Activated CD8-positive, alpha-beta memory T cell treated with anti-CD3 and anti-CD28 coated beads for 1 hour (primary cell): ENCODE results near the gene PSMD14.

Experiments used
- DNase-seq, 2 donors: peaks; one replicate each; pipeline ENCODE4 v3.0.0-alpha.2; 2020; ENCODE audit warnings: low read depth in 1 of 2; ENCODE audit errors: extremely low read depth in 1 of 2

Gene PSMD14

GRCh38 chr2:161381546-161381945 is 73.3 kb downstream of the PSMD14 start:
- no peak for DNase-seq

- no peak for DNase-seq
Observed at GRCh38 chr2:161382747-161383146, 74.5 kb downstream of the PSMD14 start.

GRCh38 chr2:161384864-161385263 is 76.6 kb downstream of the PSMD14 start:
- DNase-seq = no peak

GRCh38 chr2:161386228-161386824 is 78.1 kb downstream of the PSMD14 start:
- DNase-seq = no peak

GRCh38 chr2:161388146-161388779 is 80.0 kb downstream of the PSMD14 start:
- DNase-seq = no peak

GRCh38 chr2:161391737-161392506 is 83.7 kb downstream of the PSMD14 start:
- no peak for DNase-seq

GRCh38 chr2:161400076-161400475 is 91.9 kb downstream of the PSMD14 start:
- no peak for DNase-seq

- no peak for DNase-seq
Observed at GRCh38 chr2:161402297-161402696, 94.1 kb downstream of the PSMD14 start.

GRCh38 chr2:161406316-161406715 is 98.1 kb downstream of the PSMD14 start:
- DNase-seq = no peak

- no peak for DNase-seq
Observed at GRCh38 chr2:161407597-161407996, 99.4 kb downstream of the PSMD14 start.

- no peak for DNase-seq
Observed at GRCh38 chr2:161409308-161409907, 101.2 kb downstream of the PSMD14 start.

- DNase-seq = no peak
Observed at GRCh38 chr2:161412346-161412745, 104.1 kb downstream of the PSMD14 start.

GRCh38 chr2:161414042-161415033 is 106.1 kb downstream of the PSMD14 start:
- no peak for DNase-seq

GRCh38 chr2:161415034-161415986 is 107.1 kb downstream of the PSMD14 start:
- no peak for DNase-seq

GRCh38 chr2:161415987-161416707 is 107.9 kb downstream of the PSMD14 start, which contains the start of gene TBR1:
Gene TBR1, plus strand, starts transcription at chr2:161416297. Its CDS starts 114 bp downstream, at chr2:161416411.
- no peak for DNase-seq

- DNase-seq = no peak
Observed at GRCh38 chr2:161416708-161417437, 108.6 kb downstream of the PSMD14 start.

GRCh38 chr2:161417438-161418274 is 109.4 kb downstream of the PSMD14 start:
- DNase-seq = no peak
